Measurements from ENCODE around the gene ACTA1.
"Not testable (repeated sequence)": the region's sequence is repeated elsewhere in the genome, so short reads cannot be mapped to it uniquely, and the experiment has no call there.

ACTA1 gene

DNA sequence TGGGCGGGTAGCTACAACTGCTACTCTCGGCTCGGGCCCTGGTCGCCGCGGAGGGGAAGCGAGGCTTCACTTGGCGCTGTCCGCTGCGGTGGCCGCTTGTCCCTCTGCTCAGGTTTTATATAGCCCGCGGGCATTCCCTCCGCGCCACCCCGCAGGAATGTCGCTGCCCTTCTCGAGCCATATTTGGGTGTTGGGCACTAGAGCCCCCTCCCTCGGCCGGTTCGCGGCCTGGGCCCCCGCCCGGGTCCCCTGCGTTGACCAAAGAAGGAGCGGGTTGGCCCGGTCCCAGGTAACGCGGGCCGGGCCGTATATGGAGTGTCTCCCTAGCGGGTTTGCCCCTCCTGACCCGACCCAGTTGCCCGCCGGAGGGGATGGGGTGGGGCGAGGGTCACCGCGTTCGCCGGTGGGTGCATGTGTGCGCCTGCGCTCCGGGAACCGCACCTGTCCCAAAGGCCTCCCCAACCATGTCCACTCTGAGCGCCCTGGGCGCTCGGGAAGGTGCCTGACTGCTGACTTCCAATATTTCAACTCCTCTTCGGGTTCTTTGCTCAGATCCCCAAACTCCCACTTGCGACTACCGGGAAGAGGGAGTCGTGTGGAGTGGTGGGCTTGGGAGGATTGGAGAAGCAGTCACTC lies at the start of gene ACTA1:
Gene ACTA1 (minus strand): TSS at position 90 of the 636 bp plus-strand sequence. CDS start 979 bp downstream, outside the sequence.
- DNase-seq, result no peak

GRCh38 chr1:229482511-229482910 lies 48.6 kb upstream of the ACTA1 start:
- DNase-seq, result no peak

DNA sequence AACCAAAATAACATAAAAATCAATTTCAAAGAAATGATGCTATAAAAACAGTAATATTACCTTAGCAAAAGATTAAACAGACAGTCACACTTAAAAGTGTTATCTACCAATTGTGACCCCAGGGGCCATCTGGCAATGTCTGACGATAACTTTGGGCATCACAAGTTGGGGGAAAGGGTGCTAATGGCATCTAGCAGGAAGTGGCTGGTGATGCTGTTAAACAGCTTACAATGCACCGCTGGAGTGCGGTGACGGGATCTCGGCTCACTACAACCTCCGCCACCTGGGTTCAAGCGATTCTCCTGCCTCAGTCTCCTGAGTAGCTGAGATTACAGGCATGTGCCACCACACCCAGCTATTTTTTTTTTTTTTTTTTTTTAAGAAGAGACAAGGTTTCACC lies 46.6 kb upstream of the ACTA1 start:
- DNase-seq, result no peak

DNA sequence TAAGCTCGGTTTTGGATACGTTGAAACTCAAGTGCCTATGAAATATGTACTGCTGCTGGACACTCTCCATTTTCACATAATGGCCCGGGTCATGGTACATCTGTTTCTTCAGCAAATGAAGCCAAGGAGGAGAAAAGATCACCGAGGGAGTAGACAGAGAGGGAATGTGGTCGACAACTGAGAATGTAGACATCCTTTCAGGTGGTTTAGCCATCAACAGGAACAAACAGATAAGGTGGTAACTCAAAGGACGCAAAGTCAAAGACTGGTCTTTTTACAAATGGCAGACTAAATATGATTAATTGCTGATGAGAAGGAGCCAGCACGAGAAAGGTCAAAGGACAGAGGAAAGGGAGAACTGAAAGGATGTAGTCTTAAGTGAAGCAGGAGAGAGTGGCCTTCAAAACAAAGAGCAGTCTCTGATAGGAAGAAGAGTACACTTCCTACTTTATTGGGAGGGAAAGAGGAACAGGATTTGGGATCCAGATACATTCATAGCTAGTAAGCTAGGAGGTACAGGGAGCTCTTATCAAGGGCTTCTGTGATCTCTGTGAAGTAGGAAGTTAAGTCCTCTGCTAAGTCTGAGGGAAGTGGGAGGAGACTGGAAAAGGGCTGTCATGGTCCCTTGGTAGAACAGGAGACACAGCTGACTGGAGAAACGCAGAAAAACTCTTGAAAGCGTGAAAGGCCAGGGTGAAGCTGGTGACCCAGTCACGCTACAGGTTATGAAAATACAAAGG lies 45.9 kb upstream of the ACTA1 start:
- no peak for DNase-seq

DNA sequence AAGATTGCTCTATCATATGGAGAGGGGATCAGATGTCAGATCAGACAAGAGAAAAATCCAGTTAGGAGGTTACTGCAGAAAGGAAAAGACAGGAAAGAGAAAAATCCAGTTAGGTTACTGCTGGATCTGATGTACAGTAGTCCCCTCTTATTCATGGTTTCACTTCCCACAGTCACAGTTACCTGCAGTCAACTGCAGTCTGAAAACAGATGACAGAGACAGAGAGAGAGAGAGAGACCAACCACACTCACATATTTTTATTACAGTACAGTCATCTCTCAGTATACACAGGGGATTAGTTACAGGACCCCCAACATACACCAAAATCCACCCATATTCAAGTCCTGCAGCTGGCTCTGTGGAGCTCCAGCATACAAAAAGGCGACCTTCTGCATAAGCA lies 45.0 kb upstream of the ACTA1 start:
- no peak for DNase-seq

DNA sequence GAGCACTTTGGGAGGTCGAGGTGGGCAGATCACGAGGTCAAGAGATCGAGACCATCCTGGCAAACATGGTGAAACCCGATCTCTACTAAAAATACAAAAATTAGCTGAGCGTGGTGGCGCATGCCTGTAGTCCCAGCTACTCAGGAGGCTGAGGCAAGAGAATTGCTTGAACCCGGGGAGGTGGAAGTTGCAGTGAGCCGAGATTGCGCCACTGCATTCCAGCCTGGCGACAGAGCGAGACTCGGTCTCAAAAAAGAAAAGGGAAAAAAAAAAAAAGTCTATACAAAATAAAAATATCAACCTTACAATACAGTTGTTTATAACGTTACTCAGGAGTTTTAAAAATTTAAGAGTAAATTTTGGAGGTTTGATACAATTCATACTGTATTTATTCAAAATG lies 42.0 kb upstream of the ACTA1 start:
- DNase-seq, result not testable (repeated sequence)

DNA sequence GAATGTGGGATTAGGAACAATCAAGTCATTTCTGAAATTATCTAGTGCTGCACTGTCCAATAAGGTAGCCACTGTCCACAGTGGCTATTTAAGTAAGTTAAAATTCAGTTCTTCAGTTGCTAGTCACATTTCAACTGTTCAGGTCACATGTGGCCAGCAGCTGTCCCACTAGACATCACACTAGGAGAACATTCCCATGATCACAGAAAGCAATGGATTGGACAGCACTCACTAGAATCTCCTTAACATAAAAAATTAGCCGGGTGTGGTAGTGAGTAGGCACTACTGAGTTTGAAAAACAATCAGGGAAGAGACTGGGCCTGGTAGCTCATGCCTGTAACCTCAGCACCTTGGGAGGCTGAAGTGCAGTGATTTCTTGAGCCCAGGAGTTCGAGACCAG lies 40.6 kb upstream of the ACTA1 start:
- DNase-seq, result no peak

DNA sequence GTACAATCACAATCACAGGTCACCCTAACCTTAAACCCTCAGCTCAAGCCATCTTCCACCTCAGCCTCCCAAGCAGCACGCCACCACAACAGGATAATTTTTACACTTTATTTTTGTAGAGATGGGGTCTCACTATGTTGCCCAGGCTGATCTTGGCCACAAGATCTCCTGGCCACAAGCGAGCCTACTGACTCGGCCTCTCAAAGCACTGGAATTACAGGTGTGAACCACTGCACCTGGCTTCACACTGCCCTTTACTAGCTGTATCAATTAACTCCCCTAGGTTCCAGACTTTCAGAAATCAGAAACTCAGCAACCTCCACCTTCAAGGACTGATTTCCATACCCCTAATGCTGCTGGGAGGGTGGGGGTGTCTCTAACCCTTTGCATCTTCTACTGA lies 37.3 kb upstream of the ACTA1 start:
- no peak for DNase-seq

DNA sequence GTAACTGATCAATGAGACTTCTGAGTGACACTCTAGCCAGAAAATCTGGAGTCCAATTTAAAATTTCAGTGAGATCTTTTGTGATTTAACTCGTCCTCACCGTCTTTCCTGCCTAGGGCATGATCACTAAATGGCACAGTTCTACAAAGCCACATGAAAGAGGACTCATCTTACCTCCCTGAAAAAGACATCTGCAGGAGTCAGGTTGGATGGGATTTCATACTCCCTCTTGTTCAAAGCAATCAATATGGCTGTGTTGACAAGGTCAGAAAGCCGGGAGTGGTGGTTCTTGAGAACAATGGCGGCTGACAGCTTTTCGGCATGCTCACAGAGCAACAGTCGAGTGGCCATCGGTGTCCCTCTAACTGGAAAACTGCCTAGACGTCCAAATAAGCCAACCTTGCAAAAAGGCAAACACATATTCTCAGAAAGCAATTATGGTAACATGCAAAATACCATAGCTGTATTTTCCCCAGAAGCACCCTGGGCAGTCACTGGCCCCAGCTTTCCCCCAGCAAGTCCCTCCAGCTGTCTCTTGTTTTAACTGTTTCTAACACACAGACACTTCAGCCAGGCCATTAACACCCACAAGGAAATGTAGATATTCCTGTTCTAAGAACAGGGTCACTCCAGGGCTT lies 36.6 kb upstream of the ACTA1 start:
- no peak for DNase-seq

GRCh38 chr1:229466887-229467286 lies 33.0 kb upstream of the ACTA1 start:
- no peak for DNase-seq

DNA sequence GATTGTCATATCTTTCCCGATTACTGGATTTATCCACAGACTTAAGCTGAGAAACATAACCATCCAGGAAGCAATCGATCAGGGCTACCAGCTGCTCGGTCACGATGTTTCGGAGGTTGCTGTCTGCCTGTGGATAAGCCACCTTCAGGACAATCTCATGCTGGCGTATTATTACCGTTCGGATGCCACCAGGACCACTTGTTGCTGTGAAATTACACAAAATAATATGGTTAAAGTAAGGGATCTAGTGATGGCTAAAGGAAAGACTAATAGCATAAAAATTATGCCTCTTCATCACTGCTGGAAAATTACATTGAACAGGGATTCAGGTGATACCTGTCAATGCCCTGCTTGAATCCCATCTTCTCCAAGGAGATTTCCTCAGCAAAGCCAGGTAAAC lies 30.8 kb upstream of the ACTA1 start:
- no peak for DNase-seq

GRCh38 chr1:229461032-229461668 lies 27.3 kb upstream of the ACTA1 start:
- DNase-seq, result no peak

- no peak for DNase-seq
Observed at GRCh38 chr1:229459815-229460214, 25.9 kb upstream of the ACTA1 start.

DNA sequence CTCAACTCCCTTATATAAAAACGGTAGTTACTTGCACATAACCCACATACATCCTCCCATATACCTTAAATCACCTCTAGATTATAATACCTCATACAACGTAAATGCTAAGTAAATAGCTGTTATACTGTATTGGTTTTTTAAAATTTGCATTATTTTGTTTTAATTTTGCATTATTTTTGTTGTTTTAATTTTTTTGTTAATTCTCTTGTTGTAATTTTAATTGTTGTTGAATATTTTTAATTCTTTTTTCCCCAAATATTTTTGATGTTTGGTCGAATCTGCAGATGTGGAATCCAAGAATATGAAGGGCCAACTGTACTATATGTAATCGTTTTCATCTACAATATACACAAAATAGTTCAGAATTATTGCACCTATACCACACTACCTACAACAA lies 23.5 kb upstream of the ACTA1 start:
- DNase-seq, result no peak

GRCh38 chr1:229456016-229456415 lies 22.1 kb upstream of the ACTA1 start:
- no peak for DNase-seq

DNA sequence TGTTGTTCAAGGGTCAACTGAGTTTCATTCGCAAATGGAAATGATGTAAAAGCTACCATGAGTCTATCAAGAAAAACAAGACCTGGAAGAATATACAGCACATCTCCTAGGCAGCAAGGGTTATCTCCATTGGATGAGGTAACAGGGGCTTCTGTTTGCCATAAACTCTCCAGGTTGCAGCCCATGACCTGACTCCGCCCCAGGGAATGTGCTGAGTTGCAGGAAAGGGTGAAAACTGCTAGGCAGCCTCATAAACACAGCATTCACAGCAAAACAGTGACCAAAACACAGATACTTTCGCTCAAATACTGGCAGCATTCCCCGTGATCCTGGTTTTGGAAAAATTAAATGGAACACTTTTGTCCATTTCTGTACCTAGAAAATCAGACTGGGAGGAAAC lies 20.2 kb upstream of the ACTA1 start:
- DNase-seq, result no peak

DNA sequence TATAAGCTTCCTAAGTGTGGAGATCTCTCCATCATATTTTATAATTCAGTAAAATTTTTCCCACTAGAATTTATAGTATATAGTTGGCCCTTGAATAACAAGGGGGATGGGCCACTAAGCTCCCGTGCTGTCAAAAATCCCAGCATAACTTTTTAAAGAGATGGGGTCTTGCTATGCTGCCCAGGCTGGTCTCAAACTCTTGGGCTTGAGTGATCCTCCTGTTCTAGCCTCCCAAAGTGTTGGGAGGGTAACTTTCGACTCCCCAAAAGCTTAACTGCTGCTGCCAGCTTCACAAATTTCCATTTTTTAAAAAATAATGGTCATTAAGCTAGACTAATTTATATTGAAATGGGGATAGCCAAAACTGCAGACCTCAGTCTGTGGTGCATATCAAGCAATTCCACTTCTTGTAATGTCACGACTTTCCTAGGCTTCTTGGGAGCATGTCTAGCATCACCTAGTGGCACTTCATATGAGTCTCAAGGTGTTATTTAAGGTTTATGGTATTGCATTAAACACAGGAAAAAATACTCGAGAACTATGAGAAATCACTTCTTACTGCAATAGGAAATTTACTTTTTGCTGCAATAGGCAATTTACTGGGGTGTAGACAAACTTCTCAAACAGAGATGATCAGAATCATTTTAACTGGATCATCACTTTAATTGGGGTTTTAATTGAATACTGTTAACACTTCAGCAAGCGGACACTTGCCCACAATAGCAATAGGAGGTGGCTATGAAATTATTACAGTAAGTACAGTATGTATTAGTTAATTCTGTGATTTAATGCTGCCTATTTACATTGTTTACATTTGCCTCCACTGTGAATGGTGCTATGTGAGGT lies 19.3 kb upstream of the ACTA1 start:
- DNase-seq, result peak in 1 of 2 experiments; percentile 1

- DNase-seq, result no peak
Observed at GRCh38 chr1:229448845-229449244, 15.0 kb upstream of the ACTA1 start.

- no peak for DNase-seq
Observed at GRCh38 chr1:229448354-229448753, 14.5 kb upstream of the ACTA1 start.

DNA sequence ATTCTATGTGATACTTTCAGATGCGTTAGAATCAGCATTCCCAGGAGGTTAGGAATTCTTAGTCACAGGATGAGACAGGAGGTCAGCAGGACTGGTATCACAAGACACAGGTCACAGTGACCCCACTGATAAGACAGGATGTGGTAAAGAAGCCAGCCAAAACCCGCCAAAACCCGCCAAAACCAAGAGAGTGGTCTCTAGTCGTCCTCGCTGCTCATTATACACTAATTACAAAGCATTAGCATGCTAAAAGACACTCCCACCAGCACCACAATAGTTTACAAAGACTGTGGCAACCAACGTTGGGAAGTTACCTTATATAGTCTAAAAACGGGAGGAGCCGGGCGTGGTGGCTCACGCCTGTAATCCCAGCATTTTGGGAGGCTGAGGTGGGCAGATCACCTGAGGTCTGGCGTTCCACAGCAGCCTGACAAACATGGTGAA lies 13.9 kb upstream of the ACTA1 start:
- DNase-seq, result no peak

GRCh38 chr1:229445828-229446227 lies 11.9 kb upstream of the ACTA1 start:
- no peak for DNase-seq

DNA sequence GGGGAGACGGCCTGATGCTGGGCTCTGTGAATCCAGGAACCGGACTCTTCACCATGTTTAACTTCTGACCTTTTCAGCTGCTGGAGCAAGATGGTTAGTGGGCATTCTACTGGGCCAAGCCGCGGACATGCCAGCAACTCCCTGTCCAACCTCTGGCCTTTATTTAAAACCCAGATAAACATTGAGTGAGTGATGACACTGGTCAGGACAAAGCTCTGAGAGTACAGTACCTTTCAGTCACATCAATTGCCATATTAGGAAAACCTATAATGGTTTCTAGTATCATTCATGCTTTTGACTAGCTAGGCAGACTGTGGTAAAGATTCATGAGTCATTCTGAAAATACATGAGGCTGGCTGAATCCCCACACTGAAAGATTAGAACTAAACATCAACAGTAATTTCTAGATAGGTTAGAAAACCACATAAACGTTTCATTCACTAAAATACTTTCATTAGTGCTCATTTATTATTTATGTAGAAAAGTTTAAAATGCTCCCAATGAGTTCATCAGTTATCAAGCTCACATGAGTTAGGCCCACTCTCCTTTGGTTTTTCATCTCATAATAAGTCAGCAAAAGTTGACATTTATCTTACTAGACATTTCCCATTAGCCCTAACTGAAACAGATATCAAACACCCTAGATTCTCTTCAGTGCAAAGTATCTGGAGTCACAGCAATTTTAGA lies 7.1 kb upstream of the ACTA1 start:
- no peak for DNase-seq
